ENCODE data around the gene LMAN2L.

DNA sequence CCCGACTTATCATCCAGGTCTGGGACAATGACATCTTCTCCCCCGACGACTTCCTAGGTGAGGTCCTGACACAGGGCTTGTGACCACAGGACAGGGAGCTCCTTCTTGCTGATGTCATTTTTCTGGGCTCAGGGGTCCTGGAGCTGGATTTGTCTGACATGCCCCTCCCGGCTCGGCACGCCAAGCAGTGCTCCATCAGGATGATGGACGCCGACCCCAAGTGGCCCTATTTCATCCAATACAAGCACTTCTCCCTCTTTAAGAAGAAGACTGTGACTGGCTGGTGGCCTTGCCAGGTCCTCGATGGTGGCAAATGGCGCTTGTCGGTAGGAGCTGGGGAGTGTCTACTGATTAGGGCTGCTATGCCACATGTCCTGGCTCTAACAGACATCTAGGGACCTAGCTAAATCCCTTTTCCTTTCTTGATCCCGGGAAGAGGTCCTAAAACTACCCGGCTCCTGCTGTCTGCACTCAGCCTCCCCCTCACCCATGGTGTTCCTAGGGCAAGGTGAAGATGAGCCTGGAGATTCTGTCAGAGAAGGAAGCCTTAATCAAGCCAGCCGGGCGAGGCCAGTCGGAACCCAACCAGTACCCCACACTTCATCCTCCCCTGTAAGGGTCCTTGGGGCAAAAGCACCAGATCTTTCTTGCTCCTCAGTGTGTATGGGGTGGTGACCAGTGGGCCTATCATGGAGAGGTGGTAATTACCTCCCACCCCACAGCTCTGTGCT lies 36.7 kb downstream of the LMAN2L start:
- TF ChIP-seq TAF1 (IDR thresholded peaks at IDR 0.05; ENCODE audit: borderline replicate concordance, insufficient read depth, low read length) (no peak), POLR2AphosphoS5 (IDR thresholded peaks at IDR 0.05; ENCODE audit: low read depth, low read length) (no peak), SIN3A (IDR thresholded peaks at IDR 0.05; ENCODE audit: borderline replicate concordance, insufficient read depth, low read length) (no peak)
- TF ChIP-seq, protein P1, sequence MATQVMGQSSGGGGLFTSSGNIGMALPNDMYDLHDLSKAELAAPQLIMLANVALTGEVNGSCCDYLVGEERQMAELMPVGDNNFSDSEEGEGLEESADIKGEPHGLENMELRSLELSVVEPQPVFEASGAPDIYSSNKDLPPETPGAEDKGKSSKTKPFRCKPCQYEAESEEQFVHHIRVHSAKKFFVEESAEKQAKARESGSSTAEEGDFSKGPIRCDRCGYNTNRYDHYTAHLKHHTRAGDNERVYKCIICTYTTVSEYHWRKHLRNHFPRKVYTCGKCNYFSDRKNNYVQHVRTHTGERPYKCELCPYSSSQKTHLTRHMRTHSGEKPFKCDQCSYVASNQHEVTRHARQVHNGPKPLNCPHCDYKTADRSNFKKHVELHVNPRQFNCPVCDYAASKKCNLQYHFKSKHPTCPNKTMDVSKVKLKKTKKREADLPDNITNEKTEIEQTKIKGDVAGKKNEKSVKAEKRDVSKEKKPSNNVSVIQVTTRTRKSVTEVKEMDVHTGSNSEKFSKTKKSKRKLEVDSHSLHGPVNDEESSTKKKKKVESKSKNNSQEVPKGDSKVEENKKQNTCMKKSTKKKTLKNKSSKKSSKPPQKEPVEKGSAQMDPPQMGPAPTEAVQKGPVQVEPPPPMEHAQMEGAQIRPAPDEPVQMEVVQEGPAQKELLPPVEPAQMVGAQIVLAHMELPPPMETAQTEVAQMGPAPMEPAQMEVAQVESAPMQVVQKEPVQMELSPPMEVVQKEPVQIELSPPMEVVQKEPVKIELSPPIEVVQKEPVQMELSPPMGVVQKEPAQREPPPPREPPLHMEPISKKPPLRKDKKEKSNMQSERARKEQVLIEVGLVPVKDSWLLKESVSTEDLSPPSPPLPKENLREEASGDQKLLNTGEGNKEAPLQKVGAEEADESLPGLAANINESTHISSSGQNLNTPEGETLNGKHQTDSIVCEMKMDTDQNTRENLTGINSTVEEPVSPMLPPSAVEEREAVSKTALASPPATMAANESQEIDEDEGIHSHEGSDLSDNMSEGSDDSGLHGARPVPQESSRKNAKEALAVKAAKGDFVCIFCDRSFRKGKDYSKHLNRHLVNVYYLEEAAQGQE (IDR thresholded peaks at IDR 0.05; ENCODE audit: insufficient read depth in 1 of 2, low read depth in 2 of 2, low read length in 2 of 2), result no peak
